H54 (cell line): ENCODE measurements around the gene ZMYND19.
A peak's percentile ranks its signal among the peaks of the same experiment; 100 is the strongest.

ENCODE experiments used
- DNase-seq: peaks from one replicate; pipeline ENCODE4 v3.0.0; 2011; ENCODE audit warnings: low spot score, mixed read lengths; ENCODE audit not compliant: insufficient read length
- FAIRE-seq: peaks from 3 replicates; lab custom pipeline; 2011; peaks lifted over from hg19 to GRCh38; lab: Jason Lieb, UNC
- POLR2A ChIP-seq: IDR thresholded peaks from 2 replicates; pipeline ENCODE4 v1.6.1; 2011; ENCODE audit warnings: low read depth, mild to moderate bottlenecking, low read length

The ZMYND19 gene

DNA sequence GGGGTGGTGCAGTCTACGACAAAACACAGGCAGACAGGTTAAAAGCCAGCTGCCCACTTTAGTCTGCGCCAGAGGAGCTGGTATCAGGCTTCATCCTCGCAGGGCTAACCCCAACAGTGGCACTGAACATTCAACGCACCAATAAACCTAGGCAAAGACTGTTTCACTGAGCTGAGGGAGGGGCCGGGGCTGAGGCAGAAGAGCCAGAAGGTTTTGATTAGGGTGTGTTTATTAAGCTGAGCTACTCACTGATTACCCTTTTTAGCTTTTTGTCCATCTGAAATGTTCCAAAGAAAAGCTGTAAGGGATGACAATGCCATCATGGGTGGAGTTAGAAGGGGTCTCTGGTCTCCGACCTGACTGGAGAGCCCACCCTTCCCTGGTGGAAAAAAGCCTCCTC lies 1.4 kb downstream of the ZMYND19 start:
- FAIRE-seq (no peak), DNase-seq (no peak)
- TF ChIP-seq POLR2A = no peak

DNA sequence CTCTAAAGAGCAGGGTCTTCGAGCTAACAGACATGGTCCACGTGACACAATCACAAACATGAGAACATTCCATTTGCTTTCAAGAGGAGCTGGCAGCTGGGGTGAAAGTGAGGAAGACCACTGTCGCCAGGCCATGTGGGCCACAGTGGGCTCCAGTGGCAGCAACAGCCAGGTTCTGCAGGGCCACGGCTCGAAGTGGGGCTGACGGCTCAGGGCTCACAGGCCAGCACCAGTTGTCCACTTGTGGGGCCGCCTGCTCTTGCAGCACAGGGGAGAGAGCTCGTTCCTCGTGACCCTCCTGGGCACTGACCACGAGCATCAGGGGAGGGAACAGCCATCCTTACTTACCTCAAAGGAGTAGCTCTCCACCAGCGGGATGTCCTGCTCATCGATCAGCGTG lies 2.0 kb downstream of the ZMYND19 start:
- no peak for FAIRE-seq
- no peak for DNase-seq
- no peak for TF ChIP-seq POLR2A

DNA sequence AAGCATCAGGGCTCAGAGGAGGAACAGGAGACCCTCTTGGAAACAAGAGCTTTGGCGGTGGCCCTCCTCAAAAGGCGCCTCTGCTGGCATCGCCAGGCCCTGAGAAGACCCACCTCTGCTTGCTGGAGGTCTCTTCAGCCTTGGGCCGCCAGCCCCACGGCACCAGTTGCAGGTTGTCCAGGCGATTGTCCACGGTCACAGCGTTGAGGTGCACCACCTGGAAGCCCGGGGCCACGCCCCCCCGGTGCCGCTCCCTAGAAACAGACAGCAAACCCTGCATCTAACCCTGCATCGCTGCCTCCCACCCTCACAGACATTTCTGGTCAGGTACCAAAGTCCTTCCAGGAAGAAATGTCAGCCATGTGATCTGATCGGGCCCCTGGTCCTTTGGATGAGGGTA lies 3.5 kb downstream of the ZMYND19 start:
- no peak for FAIRE-seq
- no peak for DNase-seq
- no peak for TF ChIP-seq POLR2A

DNA sequence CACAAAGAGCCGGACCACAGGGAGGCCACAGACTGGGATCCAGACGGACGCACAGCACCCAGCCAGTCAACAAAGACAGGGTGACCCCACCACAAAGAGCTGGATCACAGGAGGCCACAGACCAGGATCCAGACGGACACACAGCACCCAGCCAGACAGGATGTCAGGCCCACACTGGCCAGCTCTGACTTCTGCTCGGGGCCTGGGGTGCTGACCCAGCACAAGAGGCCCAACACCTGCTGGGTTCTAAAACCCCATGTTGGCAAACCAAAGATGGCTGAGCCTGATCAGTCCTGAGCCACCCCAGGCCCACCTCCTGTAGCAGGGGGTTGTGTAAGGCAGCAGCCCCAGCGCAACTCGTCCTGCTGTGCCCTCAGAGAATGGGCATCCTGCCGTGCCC lies 6.4 kb downstream of the ZMYND19 start:
- FAIRE-seq = no peak
- DNase-seq = no peak
- no peak for TF ChIP-seq POLR2A

DNA sequence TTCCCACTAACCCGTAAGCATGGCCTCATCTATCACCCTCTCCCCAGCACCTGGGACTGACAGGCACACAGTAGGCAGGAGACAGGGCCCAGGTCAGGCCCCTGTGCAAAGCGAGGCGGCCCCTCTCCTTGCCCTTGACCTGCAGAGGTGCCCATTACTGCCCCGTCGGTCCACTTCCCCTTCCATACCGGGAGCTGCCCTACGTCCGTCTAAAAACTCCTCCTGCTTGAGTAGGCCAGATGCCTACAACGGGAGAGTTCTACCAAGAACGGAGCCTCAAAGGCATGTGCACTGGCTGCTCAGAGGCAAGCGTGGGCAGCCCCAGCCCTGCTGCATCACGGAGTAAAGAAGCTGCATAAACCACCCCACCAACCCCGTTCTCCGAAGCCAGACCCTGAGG lies 7.0 kb downstream of the ZMYND19 start:
- no peak for DNase-seq
- FAIRE-seq = no peak
- TF ChIP-seq POLR2A = no peak

DNA sequence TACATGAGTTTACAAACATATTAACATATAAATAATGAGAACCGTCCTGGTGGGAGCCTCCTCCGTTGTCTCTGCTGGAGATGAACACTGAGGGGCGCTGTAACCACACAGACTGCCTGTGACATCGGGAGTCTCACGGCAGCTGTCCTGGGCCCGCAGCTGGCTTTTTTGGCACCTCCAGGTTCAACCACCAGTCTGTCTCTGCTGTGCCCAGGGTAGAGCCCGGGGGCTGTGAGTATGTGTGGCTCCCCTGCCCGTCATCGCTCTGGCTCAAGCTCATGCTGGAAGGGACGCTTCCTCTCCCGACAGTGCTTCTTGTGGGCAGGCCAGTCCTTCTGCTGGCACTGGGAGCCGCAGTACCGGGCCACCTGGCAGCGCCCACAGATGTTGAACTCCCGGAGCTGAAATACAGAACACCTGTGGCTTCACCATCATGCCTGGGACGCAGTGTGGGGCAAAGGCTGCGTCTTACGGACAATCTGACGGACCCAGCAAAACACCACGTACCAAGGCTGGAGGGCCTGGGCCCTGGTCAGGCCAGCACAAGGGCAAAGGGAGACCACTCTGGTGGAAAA lies 7.9 kb downstream of the ZMYND19 start:
- DNase-seq (peak; percentile 51), FAIRE-seq (no peak)
- TF ChIP-seq POLR2A = no peak

DNA sequence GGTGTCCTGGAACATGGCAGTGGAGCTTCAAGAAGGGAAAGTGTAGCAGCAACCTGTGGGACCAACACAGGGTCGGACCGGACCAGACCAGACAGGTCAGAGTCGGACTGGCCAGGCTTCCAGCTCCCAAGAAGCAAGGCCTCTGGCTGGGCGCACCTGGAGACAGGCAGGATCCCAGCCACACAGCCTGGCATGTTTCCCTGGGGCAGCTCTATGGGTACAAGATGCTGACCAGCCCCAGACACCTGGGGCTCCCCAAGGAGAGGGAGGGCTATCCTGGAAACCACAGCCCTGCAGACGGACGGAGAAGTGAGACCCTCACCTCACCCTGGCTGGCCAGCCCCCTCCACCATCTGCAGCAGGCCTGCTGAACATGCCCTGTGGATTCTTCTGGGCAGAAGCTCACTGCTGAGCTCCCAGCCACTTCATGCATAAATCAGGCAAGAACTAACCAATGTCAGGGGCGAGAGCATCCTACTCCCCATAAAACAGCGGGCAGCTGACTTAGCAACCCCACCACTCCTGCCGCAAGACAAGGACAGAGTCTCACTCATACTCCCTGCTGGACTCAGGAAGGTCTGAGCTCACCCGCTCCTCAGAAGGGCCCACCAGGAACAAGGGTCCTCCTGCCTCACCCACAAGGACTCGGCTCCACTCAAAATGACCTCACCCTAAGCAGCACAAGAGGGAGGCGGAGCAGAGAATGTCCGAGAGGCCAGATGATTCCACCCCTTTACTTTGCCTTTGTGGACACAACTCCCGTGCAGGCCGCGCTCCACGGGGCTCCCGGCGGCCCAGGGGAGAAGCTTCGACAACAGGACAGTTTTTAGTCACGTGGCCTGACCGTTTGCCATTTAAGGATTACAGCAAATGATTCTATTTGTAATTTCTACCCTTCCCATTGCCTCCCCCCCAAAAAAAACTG lies 8.7 kb downstream of the ZMYND19 start:
- FAIRE-seq (no peak), DNase-seq (no peak)
- TF ChIP-seq POLR2A = no peak

DNA sequence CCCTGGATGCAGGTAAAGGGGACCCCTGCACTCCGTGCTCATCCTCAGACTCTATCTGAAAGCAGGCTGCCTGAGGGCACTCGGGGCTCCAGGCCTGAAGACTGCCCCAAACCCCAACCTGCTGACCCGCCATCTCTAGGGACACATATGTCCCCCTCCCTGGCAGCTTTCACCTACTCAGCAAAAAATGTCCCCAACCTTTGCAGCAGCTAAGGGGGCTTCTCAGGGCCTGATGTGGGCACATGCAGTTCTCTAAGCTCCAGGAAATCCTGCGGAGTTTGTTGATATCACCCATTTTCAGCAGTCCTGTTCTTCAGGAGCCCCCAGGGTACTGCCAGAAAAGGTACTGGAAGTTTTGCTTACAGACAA lies 9.4 kb downstream of the ZMYND19 start:
- DNase-seq (no peak), FAIRE-seq (no peak)
- no peak for TF ChIP-seq POLR2A

DNA sequence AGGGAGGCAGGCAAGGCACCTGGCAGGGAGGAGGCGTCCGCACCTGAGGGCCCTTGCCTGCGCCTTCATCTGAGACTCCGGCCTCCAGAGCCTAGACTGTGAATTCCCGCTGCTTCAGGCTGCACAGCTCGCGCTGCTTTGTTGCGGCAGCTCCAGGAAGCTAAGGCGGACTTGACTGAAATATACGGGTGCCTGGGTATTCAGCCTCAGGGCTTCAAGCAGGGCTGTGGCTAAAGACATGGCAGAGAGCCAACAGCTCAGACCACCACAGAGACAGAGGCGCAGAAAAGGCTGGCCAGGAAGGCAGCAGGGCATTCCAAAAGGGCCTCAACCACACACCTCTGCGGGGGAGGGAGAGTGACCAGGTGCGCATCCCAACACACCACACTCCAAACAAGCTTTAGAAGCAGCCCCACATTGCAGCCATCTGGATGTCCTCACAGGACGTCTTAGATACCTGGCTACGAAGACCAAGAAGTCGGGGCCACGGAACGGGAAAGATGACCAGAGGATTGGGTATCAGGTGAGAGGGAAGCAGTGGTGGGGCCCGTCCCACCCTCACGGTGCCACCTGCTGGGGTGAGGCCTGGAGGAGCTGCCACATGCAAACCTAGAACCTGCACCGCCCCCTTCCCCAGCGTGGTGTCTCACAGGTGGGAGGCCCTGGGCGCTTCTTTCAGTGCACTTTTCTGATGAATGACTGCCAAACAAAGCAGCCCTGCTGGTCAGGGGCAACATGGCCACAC lies 9.9 kb downstream of the ZMYND19 start:
- TF ChIP-seq POLR2A = no peak
- no peak for DNase-seq
- FAIRE-seq = no peak

DNA sequence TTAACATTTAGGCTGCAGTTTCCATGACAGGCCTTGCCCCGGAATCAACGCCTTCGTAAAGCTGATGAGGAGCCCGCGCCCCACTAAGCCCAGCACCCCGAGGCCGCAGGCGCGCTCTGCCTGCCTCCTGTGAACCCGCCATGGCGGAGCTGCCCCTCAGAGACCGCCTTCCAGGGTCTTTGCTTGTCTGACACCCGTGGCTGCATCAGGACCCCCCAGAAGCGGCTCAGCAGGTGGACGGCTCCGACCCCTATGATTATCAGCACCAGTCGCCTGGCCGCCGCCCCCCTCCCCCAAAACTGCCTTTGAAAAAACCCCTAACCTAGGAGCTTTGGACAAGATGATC lies 11.1 kb downstream of the ZMYND19 start:
- TF ChIP-seq POLR2A = no peak
- FAIRE-seq (no peak), DNase-seq (no peak)

DNA sequence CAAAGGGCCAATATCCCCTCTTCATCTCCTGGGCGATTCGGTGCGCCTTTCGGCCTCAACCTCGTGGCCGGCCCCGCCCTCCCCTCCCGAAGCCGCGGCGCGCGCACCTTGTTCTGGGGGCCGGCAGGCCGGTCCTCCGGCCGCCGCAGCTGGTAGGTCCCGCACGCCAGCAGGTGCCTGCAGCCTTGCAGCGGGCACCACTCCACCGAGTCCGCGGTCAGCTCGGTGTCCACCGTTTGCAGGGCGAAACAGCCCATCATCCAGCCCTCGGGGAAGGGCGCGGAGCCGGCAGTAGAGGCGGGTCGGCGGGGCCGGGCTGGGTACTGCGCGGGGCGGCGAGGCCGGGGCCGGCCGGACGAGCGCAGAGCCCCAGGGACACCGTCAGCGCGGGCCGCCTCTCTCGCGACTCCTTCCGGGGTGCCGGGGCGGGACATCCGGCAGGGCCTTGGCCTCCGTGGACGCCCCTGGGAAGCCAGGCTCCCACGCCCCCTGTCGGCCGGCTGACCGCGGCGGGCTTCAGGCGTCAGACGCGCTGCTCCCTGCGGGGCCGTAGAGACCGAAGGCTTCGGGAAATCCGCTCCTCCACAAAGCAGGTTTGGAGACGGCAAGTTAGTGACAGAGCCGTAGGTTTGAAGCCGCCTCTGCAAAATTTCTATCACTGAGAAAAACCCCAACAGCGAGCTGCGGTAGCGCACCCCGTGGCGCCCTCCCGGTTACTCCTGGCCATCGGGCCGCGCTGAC lies 11.6 kb downstream of the ZMYND19 start, which contains the start of gene DPH7:
Gene DPH7, minus strand, starts transcription at position 408 of the 741 bp plus-strand sequence. Its CDS starts 148 bp downstream, at position 260.
- no peak for FAIRE-seq
- peak; percentile 69 for TF ChIP-seq POLR2A
- peak; percentile 99 for DNase-seq

DNA sequence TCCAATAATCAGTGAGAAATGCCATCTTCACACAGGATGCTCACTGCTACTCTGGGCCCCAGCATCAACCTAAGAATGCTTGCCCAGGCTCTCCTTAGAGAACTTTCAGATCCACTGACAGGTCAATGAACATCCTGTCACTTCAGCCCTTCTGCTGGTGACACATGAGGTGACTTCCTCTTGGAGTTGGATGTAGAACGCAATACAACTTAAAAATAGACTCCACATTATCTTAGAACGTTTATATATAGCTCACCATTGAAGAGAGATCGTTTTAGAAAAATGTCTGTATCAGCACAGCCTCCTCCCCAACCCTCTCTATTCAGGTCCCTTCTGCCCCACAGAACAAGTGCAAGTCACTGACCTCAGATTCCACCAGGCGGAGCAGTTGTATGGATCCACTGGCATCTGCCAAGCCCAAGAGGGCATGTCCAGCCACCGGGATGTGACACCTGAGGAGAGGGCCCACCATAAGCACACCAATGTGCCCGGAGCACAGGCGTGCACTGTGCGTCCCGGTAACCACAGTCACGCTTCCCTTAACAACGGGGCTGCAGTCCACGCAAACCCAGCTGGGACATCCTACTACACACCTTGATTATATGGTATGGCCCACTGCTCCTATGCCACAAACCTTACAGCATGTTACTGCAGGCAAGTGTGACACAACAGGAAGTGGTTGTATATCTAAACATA lies 14.4 kb downstream of the ZMYND19 start:
- DNase-seq = no peak

DNA sequence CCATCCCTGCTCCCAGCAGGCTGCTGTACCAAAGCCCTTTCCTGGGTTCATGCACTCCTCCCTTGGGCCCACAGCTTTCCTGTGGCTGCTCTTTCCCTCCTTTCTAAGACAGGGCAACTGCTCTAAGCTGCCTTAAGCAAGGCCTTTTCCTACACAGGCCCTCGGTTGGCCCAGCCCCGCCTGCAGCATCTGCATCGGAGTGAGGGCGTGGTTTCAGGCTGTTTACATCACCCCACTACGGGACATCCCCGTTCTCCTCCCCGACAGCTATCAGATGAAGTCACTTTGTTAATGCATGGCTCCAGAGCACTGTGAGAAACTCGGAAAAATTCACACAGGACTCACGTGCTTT lies 15.0 kb downstream of the ZMYND19 start:
- FAIRE-seq (no peak), DNase-seq (no peak)
- no peak for TF ChIP-seq POLR2A

More for the DNA sequence above, 14.4 kb downstream of the ZMYND19 start:
- no peak for FAIRE-seq
- TF ChIP-seq POLR2A = no peak
